ENCODE data around the gene GLIS1.
"Not testable (repeated sequence)": the region's sequence is repeated elsewhere in the genome, so short reads cannot be mapped to it uniquely, and the experiment has no call there.

The GLIS1 gene

GRCh38 chr1:53739109-53739681, at the start of gene GLIS1:
TSS of gene GLIS1 (minus strand) at chr1:53739164. CDS start at chr1:53738064, 1,100 bp downstream.
- peak; percentile 56 for DNase-seq (ENCODE audit: low read depth)

GRCh38 chr1:53787655-53788054, 48.7 kb upstream of the GLIS1 start:
- no peak for DNase-seq (ENCODE audit: low read depth)

DNA sequence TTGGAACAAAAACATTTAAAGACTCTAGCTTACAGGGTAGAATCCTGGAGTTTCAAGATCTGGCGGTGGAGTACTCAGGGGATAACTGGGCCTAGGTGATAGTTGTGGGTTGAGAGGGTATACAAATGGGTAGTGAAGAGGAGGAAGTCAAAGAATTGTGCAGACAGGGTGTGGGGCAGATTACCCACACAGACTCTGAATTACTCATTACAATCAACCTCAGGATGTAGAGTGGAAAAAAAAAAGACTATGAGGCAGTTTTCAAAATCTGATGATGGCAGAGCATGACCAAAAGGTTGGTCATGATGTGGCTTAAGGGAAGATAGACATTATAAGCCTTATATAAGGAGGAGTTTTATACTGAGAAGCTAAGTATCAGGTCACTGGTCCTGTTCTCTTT, 44.1 kb upstream of the GLIS1 start:
- DNase-seq (ENCODE audit: low read depth): no peak

- peak; percentile 79 for DNase-seq (ENCODE audit: low read depth)
Observed at GRCh38 chr1:53781654-53782053, 42.7 kb upstream of the GLIS1 start.

GRCh38 chr1:53777272-53777671, 38.3 kb upstream of the GLIS1 start:
- no peak for DNase-seq (ENCODE audit: low read depth)

DNA sequence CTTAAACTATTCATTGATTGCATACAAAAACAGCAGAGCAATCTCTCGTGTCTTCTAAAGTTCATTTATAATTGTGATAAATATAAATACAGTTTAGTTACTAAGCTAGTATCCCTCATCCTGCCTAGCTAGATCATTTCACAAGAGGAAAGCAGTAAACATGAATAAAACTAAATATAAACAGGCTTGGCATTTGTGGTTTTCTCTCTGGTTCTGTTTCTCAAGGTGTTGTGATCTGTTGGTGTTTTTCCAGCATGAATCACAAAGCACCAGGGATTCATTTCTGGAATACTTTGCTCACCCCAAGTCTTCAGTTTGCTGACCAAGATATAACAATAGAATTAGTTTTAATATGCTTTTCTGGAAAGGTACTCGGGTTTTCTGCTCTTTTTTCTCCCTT, 32.7 kb upstream of the GLIS1 start:
- DNase-seq (ENCODE audit: low read depth): no peak

- DNase-seq (ENCODE audit: low read depth): peak; percentile 45
Observed at GRCh38 chr1:53769780-53770179, 30.8 kb upstream of the GLIS1 start.

GRCh38 chr1:53769184-53769583, 30.2 kb upstream of the GLIS1 start:
- DNase-seq (ENCODE audit: low read depth): no peak

DNA sequence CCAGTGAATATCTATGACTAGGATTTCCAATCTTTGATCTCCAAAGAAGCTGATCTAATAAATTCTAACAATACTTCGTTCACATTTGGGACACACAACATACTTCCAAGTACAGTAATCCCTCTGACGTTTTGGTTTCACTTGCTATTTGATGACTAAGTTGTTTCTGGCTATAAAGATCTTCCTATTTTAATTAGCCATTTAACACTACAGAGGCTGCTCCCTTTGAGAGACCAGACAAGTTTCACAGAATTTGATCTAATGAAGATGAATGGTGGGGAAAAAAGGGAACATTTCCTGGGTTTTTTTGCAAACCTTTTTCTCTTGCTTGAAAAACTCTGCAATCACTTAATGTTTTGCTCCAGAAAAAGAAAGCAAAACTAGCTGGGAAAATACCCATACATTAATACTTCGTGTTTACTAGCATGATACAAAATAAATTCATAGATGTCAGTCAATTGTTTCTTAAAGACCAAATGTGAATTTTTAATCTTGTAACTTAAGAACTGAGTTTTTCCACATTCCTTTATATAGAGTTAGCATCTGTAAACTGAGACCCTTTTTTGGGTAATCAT, 28.0 kb upstream of the GLIS1 start:
- no peak for DNase-seq (ENCODE audit: low read depth)

DNA sequence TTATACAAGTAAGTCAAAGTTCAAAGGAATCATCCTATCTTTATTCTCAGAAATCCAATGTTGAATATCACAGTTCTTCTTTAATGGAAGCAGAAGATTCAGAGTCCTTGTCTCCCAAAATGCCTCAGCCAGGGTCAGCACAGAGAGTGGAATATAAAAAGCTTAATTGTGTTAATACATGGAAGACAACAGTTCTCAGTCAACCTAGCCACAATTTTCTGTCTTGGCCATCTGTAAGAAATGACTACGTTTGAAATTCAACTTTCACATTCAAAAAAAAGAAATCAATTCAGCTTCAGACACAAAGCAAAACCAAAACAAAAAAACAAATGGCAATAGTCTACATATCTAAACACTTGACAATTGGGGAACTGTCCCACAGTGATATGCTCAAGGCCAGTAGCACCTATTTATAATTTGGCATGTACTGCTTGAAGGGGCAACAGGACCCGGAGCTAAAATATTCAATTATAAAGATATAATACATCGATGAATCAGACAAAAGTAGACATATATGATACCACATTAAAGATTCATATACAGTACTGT, 27.3 kb upstream of the GLIS1 start:
- DNase-seq (ENCODE audit: low read depth): no peak

- no peak for DNase-seq (ENCODE audit: low read depth)
Observed at GRCh38 chr1:53765657-53766056, 26.7 kb upstream of the GLIS1 start.

DNA sequence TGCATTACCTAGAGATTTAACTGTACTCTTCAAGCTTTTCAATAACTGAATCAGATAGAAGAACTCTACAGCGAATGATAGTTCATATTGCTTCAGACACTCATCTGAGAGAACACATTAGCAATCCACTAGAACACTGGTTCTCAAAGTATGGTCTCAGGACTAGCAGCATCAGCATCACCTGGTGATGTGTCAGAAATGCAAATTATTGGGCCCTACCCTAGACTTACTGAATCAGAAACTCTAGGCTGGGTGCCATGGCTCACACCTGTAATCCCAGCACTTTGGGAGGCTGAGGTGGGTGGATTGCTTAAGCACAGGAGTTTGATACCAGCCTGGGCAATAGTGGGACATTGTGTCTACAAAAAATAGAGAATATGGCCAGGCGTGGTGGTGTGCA, 24.9 kb upstream of the GLIS1 start:
- DNase-seq (ENCODE audit: low read depth): no peak

DNA sequence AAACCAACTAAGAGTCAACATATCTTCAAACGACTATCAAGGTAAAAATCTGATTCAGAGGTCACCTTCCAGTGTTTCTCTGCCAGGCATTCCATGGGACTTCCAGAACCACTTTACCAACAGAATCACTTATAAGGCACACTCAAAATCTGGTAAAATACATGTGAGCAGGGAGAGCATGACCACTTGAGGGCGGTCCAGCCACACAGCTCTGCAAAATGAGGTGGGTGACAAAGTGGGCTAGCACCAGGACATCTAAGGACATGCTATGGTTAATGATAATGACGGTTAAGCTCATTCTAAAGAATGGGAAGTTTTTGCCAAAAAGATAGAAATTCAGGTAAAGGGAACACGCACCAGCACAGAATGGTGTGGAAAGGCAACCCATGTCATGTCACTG, 24.5 kb upstream of the GLIS1 start:
- no peak for DNase-seq (ENCODE audit: low read depth)

- DNase-seq (ENCODE audit: low read depth): not testable (repeated sequence)
Observed at GRCh38 chr1:53760497-53760896, 21.5 kb upstream of the GLIS1 start.

GRCh38 chr1:53755874-53756273, 16.9 kb upstream of the GLIS1 start:
- DNase-seq (ENCODE audit: low read depth): no peak

GRCh38 chr1:53754484-53755312, 15.7 kb upstream of the GLIS1 start:
- DNase-seq (ENCODE audit: low read depth): peak; percentile 63

DNA sequence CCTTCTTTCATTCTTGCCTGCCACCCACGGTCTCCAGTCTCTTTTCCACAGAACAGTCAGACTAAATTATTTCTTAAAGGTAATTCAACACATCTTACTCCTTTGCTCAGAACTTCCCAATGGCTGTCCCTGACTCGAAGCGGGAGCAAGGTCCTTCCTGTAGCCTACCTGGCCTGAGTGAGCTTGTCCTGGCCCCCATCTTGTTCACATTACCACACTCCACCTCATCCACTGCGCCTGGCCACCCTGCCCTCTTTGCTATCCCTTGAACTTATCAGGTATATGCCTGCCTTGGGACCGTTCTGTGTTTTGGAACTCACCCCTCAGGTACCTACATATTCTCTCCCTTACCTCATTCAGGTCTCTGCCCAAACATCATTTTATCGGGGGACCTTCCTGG, 13.3 kb upstream of the GLIS1 start:
- no peak for DNase-seq (ENCODE audit: low read depth)

- no peak for DNase-seq (ENCODE audit: low read depth)
Observed at GRCh38 chr1:53747841-53748240, 8.9 kb upstream of the GLIS1 start.

DNA sequence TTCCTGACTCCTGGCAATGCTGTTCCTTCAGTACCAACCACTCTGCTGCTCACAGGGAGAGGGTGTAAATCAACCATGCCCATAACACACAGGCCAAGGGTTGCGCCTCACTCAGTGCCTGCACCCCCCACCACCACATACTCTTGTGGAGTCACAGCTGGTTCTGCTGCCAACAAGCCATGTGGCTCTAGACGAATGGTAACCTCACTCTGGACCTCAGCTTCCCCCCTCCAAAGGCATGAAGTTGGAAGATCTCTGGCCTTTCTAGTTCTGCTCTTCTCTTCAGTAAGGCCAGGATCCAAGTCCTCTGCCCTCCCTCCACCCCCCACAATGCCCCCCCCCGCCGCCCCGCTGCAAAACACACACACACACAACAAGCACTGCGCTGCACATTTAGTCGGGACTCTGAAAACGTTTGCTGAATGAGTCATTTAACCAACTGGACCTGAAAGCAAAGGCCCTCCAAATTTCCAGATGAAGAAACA, 1.7 kb upstream of the GLIS1 start:
- peak; percentile 77 for DNase-seq (ENCODE audit: low read depth)

DNA sequence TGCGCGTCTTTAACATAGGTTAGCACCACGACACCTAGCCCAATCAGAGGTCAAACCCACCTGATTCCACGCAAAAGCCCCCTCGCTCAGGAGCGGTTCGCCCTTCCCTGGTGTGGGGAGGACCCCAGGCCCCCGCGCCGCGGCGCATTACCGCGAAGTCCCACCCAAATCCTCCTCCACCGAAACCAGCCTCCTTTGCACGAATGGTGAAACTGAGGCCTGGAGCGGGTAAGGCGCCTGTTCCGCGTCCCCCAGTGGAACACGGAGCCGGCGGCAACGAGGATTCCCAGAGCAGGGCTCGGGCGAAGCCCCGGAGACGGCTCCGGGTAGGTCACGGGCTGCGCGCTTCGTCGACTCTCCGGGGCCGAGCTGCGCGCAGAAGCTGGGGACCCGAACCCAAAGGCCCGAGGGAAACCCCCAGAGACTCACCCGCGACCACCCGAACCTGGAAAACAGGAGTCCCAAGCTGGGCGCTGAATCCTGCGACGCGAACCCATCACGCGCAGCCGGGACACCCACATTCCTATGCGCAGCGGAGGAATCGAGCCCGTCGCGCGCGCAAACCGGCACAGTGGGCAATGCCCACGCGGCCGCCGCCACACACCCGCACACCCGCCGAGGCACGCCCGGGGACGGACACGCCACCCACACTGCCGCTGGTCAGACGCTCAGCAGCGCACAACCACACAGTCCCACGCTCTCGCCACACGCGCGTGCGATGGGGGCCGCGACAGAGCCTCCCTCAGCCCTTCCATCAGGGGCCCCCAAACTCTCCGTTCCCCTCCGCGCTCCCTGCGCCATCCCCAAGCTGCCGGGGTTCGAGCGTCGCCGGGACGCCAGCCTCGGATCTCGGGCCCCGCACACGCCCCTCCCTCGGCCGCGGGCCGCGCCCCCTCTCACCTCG, 507 bp downstream of the GLIS1 start:
- no peak for DNase-seq (ENCODE audit: low read depth)

GRCh38 chr1:53737648-53738204, 1.2 kb downstream of the GLIS1 start:
- no peak for DNase-seq (ENCODE audit: low read depth)

DNA sequence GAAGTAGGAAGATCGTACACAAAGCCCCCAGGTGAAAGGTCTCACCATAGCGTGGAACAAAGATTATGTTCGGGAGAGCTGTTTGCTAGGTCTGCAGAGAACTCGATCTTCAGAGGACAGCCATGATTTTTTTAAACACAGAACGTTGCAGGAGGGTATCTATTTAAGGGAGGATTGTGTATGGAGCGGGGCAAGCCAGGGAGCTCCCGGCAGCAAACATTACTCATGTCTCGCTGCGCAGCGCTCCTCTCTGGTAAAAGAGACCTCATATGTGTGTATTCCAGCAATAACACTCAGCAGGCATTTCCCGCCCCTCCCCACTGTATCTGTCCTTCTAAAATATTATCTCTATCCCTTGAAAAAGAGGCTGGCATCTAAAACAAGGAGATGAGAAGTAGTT, 2.7 kb downstream of the GLIS1 start:
- no peak for DNase-seq (ENCODE audit: low read depth)

Data from fibroblast of the conjunctiva (primary cell).